HG03097 (cell line): ENCODE results near the gene RAPGEF3.

Source experiments
- ATAC-seq: cut with Tn5 transposase; IDR thresholded peaks from one replicate; pipeline ENCODE4 v1.9.1; 2021; ENCODE audit not compliant: unreplicated experiment, low FRiP score

Gene RAPGEF3

DNA sequence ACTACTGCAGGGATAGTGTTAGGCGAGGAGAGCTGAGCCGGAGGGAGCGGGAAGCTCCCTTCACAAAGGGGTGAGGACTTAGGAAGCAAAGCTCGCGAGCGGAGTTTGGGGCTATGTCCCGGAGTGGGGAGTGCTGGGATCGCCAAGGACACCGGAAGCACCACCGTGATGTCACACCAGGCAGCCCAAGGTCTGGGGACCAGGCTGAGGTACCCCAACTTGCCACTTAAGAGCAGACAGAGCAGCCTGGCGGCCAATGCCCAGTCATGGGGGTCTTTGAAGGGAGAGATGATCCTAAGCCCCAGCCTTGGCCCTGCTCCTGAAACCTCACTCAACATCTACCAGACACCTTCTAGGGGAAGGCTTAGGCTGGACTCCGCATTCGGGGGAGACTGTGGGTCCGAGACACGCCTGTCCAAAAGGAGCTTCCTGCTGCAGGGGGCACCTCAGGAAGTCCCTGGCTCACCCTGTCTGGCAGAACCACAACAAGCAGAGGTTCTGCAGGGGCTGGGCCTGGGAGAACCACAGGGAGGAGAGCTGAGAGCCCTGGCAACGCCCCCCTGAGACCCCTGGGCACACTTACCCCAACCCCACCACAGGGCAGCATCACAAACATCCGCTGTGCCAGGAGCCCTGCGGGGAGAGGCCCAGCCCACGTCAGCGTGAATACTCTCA is 32.1 kb upstream of the RAPGEF3 start:
- ATAC-seq, result no peak

DNA sequence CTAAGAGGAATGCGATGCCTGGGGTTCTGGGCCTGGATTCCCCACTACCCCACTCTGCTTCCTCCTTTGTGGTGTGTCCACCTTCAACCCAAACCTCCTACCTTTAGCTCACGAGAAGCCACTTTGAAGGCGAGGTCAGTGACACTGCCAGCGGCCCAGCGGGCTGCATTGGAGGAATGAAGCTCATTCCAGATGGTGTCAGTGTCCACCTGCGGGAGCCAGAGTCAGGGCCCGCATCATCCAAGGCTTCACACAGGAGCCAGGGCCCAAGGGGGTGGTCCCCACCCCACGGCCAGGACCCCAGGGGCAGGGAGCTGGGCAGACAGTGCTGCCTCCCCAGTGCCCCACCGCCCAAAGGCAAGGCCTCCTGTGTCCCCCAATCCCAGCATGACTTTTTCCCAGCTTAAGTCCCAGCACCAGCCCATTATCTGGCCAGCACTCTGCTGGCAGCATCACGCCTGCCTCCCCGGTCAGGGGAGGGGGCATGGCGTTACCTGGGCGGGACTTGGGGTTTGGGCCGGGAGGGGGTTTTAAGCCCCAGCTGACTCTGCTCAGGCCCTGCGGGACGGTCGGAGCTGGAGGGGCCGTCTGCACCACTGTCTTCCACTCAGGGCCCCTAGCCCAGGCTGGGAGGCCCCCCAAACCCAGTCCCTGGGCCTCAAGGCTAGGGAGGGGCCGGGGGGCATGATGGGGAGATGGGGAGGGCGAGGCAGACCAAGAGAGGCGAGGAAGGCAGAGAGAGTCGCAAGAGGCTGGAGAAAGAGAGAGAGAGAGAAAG is 31.2 kb upstream of the RAPGEF3 start:
- ATAC-seq, result no peak

GRCh38 chr12:47789141-47789540 is 30.5 kb upstream of the RAPGEF3 start:
- no peak for ATAC-seq

DNA sequence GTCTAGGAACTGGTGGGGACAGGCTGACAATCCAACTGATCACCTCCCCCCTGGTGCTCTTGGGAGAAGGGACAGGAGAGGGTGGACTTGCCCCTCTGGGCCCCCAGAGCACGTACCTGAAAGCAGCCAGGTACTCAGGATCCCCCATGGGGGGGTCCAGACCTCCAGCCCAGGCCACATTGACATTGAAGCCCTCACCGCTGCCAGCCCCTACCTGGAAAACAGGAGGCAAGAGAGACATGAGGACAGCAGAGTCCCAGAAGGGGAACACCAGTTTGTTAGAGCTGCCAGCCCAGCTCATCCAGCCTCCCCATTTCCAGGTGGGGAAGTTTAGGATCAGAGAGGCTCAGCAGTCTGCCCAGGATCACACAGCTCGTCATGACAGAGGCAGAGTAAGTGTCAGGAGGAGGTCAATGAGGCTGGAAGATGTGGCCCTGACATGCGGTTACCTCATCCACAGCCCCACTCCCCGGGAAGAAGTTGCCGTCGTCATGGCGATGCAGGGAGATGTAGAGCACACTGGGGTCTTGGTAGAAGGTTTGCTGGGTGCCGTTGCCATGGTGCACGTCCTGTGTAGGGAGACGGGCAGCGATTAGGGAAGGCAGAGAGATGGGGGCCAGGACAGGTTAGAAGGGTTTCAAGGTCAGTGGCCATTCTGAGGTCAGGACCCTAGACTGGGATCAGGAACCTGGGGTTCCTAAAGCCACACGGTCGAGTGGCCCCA is 29.1 kb upstream of the RAPGEF3 start:
- ATAC-seq, result no peak

GRCh38 chr12:47786662-47787280 is 28.1 kb upstream of the RAPGEF3 start:
- ATAC-seq, result no peak

DNA sequence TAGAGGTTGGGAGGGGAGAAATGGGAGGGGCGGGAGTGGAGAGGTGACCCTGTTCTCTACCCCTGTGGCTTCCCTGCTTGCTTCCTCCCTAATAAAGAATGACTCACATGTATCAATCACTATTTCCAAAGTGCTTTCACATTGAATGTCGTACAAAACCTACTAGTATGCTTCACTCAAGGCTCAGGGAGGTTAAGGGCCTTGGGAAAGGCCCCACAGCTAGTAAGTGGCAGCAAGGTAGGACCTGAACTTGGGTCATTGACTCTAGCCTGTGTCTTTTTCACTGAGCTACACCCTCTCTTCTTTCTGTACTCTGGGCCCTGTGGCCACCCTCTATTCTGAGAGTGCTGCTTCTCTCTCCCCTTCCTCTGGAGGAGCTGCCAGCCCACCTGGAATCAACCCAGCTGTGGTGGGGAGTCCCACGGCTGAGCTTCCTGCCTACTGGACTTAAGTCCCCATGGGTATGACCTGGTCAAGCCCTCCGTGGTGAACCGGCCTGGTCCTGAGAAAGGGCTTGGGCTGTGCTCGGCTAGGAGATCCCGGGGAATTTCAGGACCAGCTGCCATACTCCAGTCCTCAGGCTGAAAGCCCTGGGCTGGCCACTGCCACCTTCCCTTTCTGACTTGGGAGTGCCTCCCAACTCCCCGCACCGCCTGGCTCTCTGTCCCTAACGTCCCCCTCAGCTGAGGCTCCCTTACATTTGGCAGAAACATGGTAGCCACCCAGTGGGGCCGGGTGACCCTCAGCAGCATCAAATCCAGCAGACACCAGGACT is 27.4 kb upstream of the RAPGEF3 start:
- ATAC-seq, result no peak

DNA sequence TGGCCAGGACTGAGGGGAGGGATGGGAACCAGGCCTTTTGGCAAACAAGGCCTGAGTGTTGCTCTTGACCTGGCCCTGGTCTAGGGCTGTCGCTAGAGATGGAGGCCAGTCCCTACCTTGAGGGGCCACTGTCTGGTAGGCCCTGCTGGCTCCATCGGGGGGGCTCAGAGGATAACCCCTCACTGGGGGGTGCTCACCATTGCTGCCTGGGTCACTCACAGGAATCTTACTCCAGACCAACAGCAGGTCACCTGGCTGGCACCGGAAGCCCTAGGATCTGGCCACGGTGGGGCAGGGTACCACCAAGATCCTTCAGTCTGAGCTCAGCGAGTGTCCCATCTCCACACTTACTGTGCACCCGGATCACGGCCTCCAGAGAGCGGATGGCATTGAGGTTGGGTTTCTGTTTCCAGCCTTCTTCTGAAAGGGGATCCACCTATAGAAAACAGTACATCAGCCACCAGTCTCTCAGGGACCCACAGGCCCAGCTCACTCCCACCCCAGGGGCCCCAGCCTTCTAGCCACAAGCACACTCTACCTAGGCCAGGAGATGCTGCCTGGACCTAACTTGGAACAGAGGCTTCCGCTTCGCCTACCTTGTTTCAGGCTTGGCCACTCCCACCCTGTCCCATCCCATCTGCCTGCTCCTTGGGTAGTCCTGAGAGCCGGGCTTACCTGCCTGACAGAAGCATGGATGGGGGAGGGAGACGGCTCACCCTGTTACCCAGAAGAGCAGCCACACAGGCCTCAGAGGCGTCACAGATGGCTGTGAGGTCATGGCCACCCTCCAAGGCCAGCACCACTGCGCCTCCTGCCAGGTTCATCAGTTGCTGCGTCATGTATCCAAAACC is 26.6 kb upstream of the RAPGEF3 start:
- ATAC-seq, result no peak

DNA sequence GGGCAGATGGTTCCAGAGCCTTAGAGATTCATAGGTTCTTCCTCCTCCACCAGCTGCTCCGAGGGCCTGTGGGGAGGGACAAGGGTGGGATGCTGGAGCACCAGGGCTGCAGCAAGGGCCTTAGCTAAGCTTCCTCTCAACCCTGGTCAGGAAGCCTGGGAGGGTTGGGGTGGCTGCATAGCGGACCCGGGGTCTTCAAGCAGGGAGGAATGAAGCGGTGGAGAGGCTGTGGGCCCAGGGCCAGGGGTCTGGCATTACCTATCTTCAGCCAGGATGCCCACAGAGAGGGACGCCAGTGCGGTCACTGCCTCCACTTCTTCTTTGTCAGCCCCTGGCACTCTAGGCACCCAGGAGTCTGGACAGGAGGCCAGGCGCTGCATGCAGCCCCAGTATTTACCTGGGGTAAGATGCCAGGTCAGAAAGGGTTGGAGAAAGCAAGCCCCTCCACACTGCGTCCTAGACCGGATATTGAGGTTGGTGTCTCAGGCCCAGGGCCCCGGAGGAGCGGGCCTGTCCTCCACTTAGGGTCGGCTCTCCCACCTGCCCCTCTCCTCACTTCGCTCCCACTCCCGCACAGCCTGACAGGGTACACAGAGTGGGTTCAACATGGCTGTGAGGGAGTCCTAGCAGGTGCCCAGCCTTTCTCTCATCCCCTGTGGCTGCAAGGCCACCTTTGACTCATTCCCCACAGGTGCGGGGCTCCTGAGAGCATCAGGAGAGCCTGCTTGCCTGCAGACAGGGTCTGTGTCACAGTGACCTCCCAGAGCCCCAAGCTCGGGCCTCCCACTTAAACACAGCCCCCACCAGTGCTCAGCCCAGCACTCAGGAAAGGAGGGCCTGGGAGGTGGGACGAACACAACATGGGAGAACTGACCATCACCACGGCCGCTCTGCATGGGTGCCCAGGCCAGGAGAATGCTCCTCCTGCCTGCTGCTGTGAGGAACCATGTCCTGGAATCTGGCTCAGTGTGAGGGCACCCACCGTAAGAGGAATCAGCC is 25.4 kb upstream of the RAPGEF3 start:
- ATAC-seq, result no peak

- no peak for ATAC-seq
Observed at GRCh38 chr12:47783024-47783755, 24.5 kb upstream of the RAPGEF3 start.

- ATAC-seq, result no peak
Observed at GRCh38 chr12:47782372-47782770, 23.7 kb upstream of the RAPGEF3 start.

DNA sequence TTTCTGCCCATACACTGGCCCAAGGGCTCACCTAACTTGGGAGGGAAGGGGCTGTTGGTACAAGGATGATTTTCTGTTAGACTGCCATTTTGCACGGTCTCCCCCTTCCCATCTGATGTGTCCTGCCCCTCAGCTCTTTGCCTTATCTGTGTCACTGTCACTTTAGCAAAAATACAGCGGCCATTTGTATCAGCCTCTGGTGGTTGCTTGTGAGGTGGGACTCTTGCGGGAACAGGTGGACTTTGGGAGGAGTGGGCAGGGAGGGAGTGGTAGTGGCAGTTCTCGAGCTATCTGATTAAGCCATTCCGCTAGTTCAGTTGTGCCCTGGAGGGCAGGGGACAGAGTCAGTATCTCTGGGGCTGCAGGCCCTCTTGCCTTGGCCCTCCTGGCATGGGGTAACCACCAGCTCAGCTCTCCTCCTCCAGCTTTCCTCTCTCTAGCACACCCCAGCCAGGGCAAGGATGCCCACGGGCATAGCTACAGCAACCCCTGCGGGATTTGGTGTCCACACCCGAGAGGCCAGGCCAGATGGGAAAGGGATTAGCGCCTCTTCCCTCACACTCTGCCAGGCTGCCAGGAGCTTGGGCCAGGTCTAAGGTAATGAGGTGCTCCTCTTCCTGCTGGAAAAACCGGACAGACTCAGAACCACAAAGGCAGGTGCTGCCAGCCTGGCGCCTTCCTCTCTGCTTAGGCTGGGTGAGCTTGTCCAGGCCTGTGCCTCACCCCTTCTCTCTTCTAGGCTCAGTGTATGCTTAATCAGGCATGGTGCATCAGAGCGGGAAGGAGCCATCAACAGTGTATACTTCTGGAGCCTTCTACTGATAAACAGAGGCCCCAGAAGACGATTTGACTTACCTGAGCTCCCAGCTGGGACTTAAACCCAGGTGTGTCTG is 23.0 kb upstream of the RAPGEF3 start:
- ATAC-seq, result no peak

DNA sequence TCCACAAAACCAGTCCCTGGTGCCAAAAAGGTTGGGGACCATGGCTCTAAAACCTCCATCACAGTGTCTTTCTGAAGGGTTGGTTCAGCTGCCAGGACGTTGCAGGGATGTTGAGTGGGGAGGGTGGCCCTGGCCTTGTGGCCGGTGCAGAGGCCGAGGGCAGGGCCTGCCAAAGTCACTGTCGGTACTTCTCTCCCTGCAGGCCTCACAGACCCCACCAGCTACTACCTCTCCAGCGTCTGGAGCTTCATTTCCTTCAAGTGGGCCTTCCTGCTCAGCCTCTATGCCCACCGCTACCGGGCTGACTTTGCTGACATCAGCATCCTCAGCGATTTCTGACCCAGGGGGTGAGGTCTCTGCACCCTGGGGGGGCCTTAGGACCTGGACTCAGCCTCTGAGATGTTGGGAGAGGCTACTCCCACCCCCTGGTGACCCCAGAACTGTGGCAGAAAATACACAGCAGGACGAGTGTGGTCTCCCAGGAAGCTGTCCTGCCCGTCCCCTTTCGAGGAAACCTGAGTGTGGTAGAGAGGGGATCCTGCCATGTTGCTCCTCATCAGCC is 21.3 kb upstream of the RAPGEF3 start:
- no peak for ATAC-seq

- ATAC-seq, result peak; percentile 79
Observed at GRCh38 chr12:47779301-47779942, 20.7 kb upstream of the RAPGEF3 start.

- ATAC-seq, result no peak
Observed at GRCh38 chr12:47778881-47779280, 20.2 kb upstream of the RAPGEF3 start.

DNA sequence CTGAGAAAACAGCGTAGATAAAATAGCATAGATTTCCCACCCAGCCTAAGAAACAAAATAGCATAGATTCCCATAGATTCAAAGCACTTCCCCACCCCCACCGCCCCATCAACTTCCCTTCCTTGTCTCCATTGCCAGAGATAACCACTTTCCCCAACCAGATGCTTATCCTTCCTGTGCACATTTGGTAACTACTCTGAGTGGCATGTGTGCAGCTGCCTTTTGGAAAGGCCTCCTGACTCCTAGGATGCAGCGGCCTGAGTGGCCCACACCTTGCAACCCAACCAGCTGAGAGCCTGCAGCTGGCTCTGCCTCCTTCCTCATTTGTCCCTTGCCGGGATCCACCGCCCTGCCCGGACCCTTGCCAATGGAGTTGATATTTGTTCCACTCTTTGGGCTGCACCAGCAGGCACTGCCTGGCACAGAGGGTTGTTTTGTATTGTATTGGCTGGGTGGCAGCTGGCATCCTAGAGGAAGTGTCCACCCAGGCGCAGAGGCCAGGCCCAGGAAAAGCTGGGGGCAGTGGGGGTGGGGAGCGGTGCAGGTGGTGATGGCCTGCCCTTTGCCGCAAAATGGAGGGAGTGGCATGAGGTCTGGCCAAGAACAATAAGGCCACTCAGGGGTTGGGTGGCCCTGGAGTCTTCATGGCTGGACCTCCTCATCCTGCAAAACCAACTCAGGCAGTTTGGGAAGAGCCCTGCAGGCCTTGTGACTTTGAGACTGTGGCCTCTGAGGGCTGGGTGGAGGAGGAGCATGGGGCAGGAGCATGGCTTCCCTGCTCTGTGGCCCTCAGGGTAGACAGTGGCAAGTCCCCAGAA is 19.3 kb upstream of the RAPGEF3 start:
- no peak for ATAC-seq
